Liver (tissue), 9 donors: ENCODE measurements around the gene TCERG1L. TPM values are rescaled to one million over a fixed set of nuclear protein-coding genes. Genes with fewer than 3 reads are reported as not detected.

ENCODE experiments used
- DNase-seq: peaks from one replicate; pipeline ENCODE4 v3.0.0-alpha.2; 2017; ENCODE audit warnings: low spot score
- H3K27ac ChIP-seq, 2 donors: one replicate each; pipeline ENCODE4 v1.7.0; 2013; ENCODE audit warnings: inconsistent platforms in 2 of 2, low read length in 2 of 2, control low read depth in 1 of 2, low read depth in 1 of 2, mild to moderate bottlenecking in 1 of 2
- H3K27me3 ChIP-seq, 4 donors: one replicate each; pipeline versions ENCODE4 v1.6.1 to v1.7.0; 2013; ENCODE audit warnings: low read length in 3 of 4, inconsistent platforms in 1 of 4, mild to moderate bottlenecking in 1 of 4, moderate library complexity in 1 of 4; ENCODE audit not compliant: control insufficient read depth in 4 of 4, insufficient read depth in 4 of 4
- H3K36me3 ChIP-seq, 4 donors: one replicate each; pipeline versions ENCODE4 v1.6.1 to v1.7.0; 2013; ENCODE audit warnings: low read length in 3 of 4, mild to moderate bottlenecking in 3 of 4, low read depth in 1 of 4, moderate library complexity in 1 of 4; ENCODE audit not compliant: control insufficient read depth in 4 of 4, insufficient read depth in 3 of 4
- H3K4me1 ChIP-seq, 4 donors: one replicate each; pipeline versions ENCODE4 v1.6.1 to v1.7.0; 2013; ENCODE audit warnings: low read length in 3 of 4, mild to moderate bottlenecking in 3 of 4, moderate library complexity in 1 of 4; ENCODE audit not compliant: control insufficient read depth in 4 of 4, insufficient read depth in 4 of 4
- H3K4me3 ChIP-seq, 3 donors: one replicate each; pipeline versions ENCODE4 v1.6.1 to v1.7.0; 2013; ENCODE audit warnings: low read length in 3 of 3, control low read depth in 1 of 3, low read depth in 1 of 3, mild to moderate bottlenecking in 1 of 3
- H3K9ac ChIP-seq, 2 donors: one replicate each; pipeline ENCODE4 v1.7.0; 2013; ENCODE audit warnings: low read length in 2 of 2, mild to moderate bottlenecking in 2 of 2, moderate library complexity in 2 of 2, control low read depth in 1 of 2, low read depth in 1 of 2
- H3K9me3 ChIP-seq, 4 donors: one replicate each; pipeline versions ENCODE4 v1.6.1 to v1.7.0; 2013; ENCODE audit warnings: low read length in 3 of 4; ENCODE audit not compliant: control insufficient read depth in 4 of 4
- CTCF ChIP-seq: fragments of 150-350 bp; IDR thresholded peaks from 2 replicates; pipeline ENCODE4 v1.5.1; 2017; ENCODE audit warnings: improper control_type of control experiment, low read depth, low read length; ENCODE audit not compliant: missing input control
- FOXA1 ChIP-seq: IDR thresholded peaks from 2 replicates; pipeline ENCODE4 v1.6.1; 2016; ENCODE audit warnings: antibody characterized with exemption
- GABPA ChIP-seq, 2 donors: IDR thresholded peaks in 1 of 2; conservative IDR thresholded peaks in 1 of 2; 2 replicates each; pipeline ENCODE4 v1.6.1; 2016; ENCODE audit warnings: antibody characterized with exemption in 2 of 2, mild to moderate bottlenecking in 1 of 2, moderate library complexity in 1 of 2
- HNF4G ChIP-seq: IDR thresholded peaks from 2 replicates; pipeline ENCODE4 v1.6.1; 2016; ENCODE audit warnings: antibody characterized with exemption
- NR2F2 ChIP-seq: IDR thresholded peaks from 2 replicates; pipeline ENCODE4 v1.6.1; 2016; ENCODE audit warnings: antibody characterized with exemption
- RAD21 ChIP-seq, 2 donors: IDR thresholded peaks; 2 replicates each; pipeline ENCODE4 v1.6.1; 2016; ENCODE audit warnings: antibody characterized with exemption in 2 of 2, mild to moderate bottlenecking in 2 of 2
- RXRA ChIP-seq, 2 donors: IDR thresholded peaks; 2 replicates each; pipeline ENCODE4 v1.6.1; 2017 to 2018; ENCODE audit warnings: antibody characterized with exemption in 2 of 2, mild to moderate bottlenecking in 1 of 2
- YY1 ChIP-seq: IDR thresholded peaks from 2 replicates; pipeline ENCODE4 v1.6.1; 2016; ENCODE audit warnings: antibody characterized with exemption, mild to moderate bottlenecking
- ZBTB33 ChIP-seq: IDR thresholded peaks from 2 replicates; pipeline ENCODE4 v1.6.1; 2016; ENCODE audit warnings: antibody characterized with exemption
- WGBS: extraction: QIAGEN DNeasy Blood & Tissue Kit; methylation state at CpG from one replicate; pipeline ENCODE4 v1.1.7; 2013; 5-methylcytosine and 5-hydroxymethylcytosine counted together
- polyA plus RNA-seq, 2 donors: library from polyadenylated mRNA; stranded (reverse) in 1 of 2; unstranded in 1 of 2; fragments of 200-250 nt in 1 of 2; fragments of >200 nt in 1 of 2; fragmentation: Nextera tagmentation in 1 of 2; extraction: Ambion mirVana in 1 of 2; gene quantifications; one replicate each; pipeline versions ENCODE4 v1.2.1 to v1.2.3, GENCODE V29; 2013 to 2015
- total RNA-seq, 2 donors: library from RNA; depleted of rRNA; stranded (reverse); fragments of >200 nt; gene quantifications; one replicate each; pipeline ENCODE4 v1.2.3, GENCODE V29; 2014
- TF ChIP-seq, protein P1 (sequence below): IDR thresholded peaks from 2 replicates; pipeline ENCODE4 v1.6.1; 2016; ENCODE audit warnings: antibody characterized with exemption
- TF ChIP-seq, protein P2 (sequence below): IDR thresholded peaks from 2 replicates; pipeline ENCODE4 v1.6.1; 2016; ENCODE audit warnings: antibody characterized with exemption, mild to moderate bottlenecking
- TF ChIP-seq, protein P3 (sequence below): IDR thresholded peaks from 2 replicates; pipeline ENCODE4 v1.6.1; 2016; ENCODE audit warnings: antibody characterized with exemption
- donor health status: healthy.
- donor health status: healthy.
- donor health status: healthy.
- donor health status: healthy.
- donor health status: healthy.

Gene TCERG1L
- total and polyA plus RNA-seq, 4 donors: not detected

- 66% methylated on average over 4 of the region's 4 CpGs for WGBS
- H3K27me3 ChIP-seq: peaks cover 0 to 6% (median 2%) of the 10 kb centered on the region in 4 donors
- DNase-seq: no peak
These were observed 56.7 kb downstream of the TCERG1L start for GRCh38 chr10:131254859-131255252.

More at GRCh38 chr10:131254859-131255252, 56.7 kb downstream of the TCERG1L start:
- Histone ChIP-seq H3K9ac (no peak overlapping the region), H3K27ac (no peak overlapping the region), H3K9me3 (no peaks in the 10 kb centered on the region), H3K4me3 (no peak overlapping the region), H3K4me1 (no peaks in the 10 kb centered on the region), H3K36me3 (no peaks in the 10 kb centered on the region)
- TF ChIP-seq YY1 (no peak), FOXA1 (no peak), HNF4G (no peak), CTCF (no peak), ZBTB33 (no peak), RAD21 (IDR thresholded peaks at IDR 0.05) (no peak), GABPA (IDR thresholded peaks at IDR 0.05 in 1 of 2, conservative IDR thresholded peaks at IDR 0.05 in 1 of 2) (no peak), NR2F2 (no peak), RXRA (IDR thresholded peaks at IDR 0.05) (no peak)
- TF ChIP-seq, protein P1, sequence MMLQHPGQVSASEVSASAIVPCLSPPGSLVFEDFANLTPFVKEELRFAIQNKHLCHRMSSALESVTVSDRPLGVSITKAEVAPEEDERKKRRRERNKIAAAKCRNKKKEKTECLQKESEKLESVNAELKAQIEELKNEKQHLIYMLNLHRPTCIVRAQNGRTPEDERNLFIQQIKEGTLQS: no peak
- TF ChIP-seq, protein P2, sequence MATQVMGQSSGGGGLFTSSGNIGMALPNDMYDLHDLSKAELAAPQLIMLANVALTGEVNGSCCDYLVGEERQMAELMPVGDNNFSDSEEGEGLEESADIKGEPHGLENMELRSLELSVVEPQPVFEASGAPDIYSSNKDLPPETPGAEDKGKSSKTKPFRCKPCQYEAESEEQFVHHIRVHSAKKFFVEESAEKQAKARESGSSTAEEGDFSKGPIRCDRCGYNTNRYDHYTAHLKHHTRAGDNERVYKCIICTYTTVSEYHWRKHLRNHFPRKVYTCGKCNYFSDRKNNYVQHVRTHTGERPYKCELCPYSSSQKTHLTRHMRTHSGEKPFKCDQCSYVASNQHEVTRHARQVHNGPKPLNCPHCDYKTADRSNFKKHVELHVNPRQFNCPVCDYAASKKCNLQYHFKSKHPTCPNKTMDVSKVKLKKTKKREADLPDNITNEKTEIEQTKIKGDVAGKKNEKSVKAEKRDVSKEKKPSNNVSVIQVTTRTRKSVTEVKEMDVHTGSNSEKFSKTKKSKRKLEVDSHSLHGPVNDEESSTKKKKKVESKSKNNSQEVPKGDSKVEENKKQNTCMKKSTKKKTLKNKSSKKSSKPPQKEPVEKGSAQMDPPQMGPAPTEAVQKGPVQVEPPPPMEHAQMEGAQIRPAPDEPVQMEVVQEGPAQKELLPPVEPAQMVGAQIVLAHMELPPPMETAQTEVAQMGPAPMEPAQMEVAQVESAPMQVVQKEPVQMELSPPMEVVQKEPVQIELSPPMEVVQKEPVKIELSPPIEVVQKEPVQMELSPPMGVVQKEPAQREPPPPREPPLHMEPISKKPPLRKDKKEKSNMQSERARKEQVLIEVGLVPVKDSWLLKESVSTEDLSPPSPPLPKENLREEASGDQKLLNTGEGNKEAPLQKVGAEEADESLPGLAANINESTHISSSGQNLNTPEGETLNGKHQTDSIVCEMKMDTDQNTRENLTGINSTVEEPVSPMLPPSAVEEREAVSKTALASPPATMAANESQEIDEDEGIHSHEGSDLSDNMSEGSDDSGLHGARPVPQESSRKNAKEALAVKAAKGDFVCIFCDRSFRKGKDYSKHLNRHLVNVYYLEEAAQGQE: no peak
- TF ChIP-seq, protein P3, sequence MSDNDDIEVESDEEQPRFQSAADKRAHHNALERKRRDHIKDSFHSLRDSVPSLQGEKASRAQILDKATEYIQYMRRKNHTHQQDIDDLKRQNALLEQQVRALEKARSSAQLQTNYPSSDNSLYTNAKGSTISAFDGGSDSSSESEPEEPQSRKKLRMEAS: no peak
